Measurements from ENCODE around the gene KIF2A. TPM values are rescaled to one million over a fixed set of nuclear protein-coding genes. Genes with fewer than 3 reads are reported as not detected.
A peak's percentile ranks its signal among the peaks of the same experiment; 100 is the strongest.

The KIF2A gene
- total and polyA plus RNA-seq, 2 of the 4 experiments (the other 2 are of a cell fraction): 23.6 to 37.3 TPM

DNA sequence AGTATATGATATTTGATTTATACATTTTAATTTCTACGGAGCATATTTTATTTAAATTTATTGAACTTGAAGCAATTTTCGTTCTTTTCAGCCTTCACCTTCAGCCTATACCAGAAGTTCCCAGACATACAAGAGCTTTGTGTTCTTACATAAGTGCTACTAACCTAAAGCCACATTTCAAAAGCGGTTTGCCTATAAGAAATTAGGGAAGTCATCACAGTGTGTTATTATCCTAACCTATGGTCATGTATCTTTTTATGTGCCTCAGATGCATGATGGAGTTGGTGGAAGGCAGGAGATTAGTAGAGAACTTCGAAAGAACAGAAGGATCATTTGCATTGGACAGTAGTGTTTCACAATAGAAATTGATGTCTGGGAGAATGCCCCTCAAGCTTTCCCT, 3.1 kb downstream of the KIF2A start:
- peaks cover 56% of the 10 kb centered on the region for H4K20me1 ChIP-seq (ENCODE audit: insufficient read depth, low read length)
- no peak overlapping the region for H3K18ac ChIP-seq (ENCODE audit: low read depth, low read length)
- H3K4me1 ChIP-seq (ENCODE audit: control insufficient read depth, insufficient read depth, low read length): 0 out of 2 replicates have a peak, but pooled peaks cover 2% of the 10 kb centered on the region
- H2AK9ac ChIP-seq (replicated peaks; ENCODE audit: low read depth, low read length, poor library complexity): no peak overlapping the region
- no peaks in the 10 kb centered on the region for H3K27me3 ChIP-seq (ENCODE audit: control insufficient read depth, insufficient read depth, low read length)
- no peak overlapping the region for H2AK5ac ChIP-seq (ENCODE audit: low read depth, low read length)
- dilution Hi-C loops (cut with HindIII; ENCODE audit: low sequenced_read_pairs, unreplicated experiment) (no loop called here), in situ Hi-C loops (cut with MboI; ENCODE audit: low sequenced_read_pairs) (no loop called here), intact Hi-C loops (cut with micrococcal nuclease) (no loop called here)
- ChIA-PET POLR2A (ENCODE audit: unreplicated experiment) (no interaction called here), CTCF (no interaction called here)
- BruUV-seq (replicated peaks): no TSS peak
- no peak overlapping the region for H2BK15ac ChIP-seq (ENCODE audit: low read depth, low read length)
- no peak overlapping the region for H3K27ac ChIP-seq (ENCODE audit: insufficient read depth, low read length)
- TF ChIP-seq RAD21 (IDR thresholded peaks at IDR 0.05; ENCODE audit: low read length) (no peak), SMC3 (IDR thresholded peaks at IDR 0.05; ENCODE audit: low read depth, low read length) (no peak), NFE2L2 (IDR thresholded peaks at IDR 0.05; ENCODE audit: low read depth, low read length) (no peak), MAFK (IDR thresholded peaks at IDR 0.05; ENCODE audit: low read depth, low read length) (no peak), RCOR1 (IDR thresholded peaks at IDR 0.05; ENCODE audit: insufficient replicate concordance, low read length) (no peak), FOS (IDR thresholded peaks at IDR 0.05; ENCODE audit: low read depth, low read length) (no peak), BHLHE40 (IDR thresholded peaks at IDR 0.05; ENCODE audit: low read depth, low read length) (no peak), RFX5 (IDR thresholded peaks at IDR 0.05; ENCODE audit: low read depth, low read length) (no peak), MAZ (IDR thresholded peaks at IDR 0.05; ENCODE audit: borderline replicate concordance, low read depth, low read length) (no peak), POLR2A (IDR thresholded peaks at IDR 0.05; ENCODE audit: low read depth, low read length) (no peak)
- TF ChIP-seq, protein P1, sequence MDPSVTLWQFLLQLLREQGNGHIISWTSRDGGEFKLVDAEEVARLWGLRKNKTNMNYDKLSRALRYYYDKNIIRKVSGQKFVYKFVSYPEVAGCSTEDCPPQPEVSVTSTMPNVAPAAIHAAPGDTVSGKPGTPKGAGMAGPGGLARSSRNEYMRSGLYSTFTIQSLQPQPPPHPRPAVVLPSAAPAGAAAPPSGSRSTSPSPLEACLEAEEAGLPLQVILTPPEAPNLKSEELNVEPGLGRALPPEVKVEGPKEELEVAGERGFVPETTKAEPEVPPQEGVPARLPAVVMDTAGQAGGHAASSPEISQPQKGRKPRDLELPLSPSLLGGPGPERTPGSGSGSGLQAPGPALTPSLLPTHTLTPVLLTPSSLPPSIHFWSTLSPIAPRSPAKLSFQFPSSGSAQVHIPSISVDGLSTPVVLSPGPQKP (IDR thresholded peaks at IDR 0.05; ENCODE audit: borderline replicate concordance, low read depth, low read length): no peak
- TF ChIP-seq, protein P2, sequence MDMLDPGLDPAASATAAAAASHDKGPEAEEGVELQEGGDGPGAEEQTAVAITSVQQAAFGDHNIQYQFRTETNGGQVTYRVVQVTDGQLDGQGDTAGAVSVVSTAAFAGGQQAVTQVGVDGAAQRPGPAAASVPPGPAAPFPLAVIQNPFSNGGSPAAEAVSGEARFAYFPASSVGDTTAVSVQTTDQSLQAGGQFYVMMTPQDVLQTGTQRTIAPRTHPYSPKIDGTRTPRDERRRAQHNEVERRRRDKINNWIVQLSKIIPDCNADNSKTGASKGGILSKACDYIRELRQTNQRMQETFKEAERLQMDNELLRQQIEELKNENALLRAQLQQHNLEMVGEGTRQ (IDR thresholded peaks at IDR 0.05; ENCODE audit: low read depth, low read length): no peak
- H3K4ac ChIP-seq (ENCODE audit: low read depth, low read length): no peak overlapping the region
- H3K4me2 ChIP-seq (ENCODE audit: low read depth, low read length): no peak overlapping the region
- no peak overlapping the region for H3K4me3 ChIP-seq (ENCODE audit: insufficient read depth, low read depth, low read length)
- 0 out of 2 replicates have a peak overlapping the region, but pooled peaks have one; percentile 69 for H3K23ac ChIP-seq (ENCODE audit: low read depth, low read length)
- H3K14ac ChIP-seq (replicated peaks; ENCODE audit: low read depth, low read length): no peak overlapping the region
- no peak overlapping the region for H4K8ac ChIP-seq (ENCODE audit: low read depth in 2 of 2, low read length in 2 of 2)
- ATAC-seq (ENCODE audit: low read depth): no peak
- H2BK20ac ChIP-seq (ENCODE audit: low read depth, low read length): no peak overlapping the region
- no peak for DNase-seq
- no peak overlapping the region for H2BK5ac ChIP-seq (ENCODE audit: low read depth, low read length, poor library complexity, severe bottlenecking)
- peaks cover 14% of the 10 kb centered on the region for H3K9me1 ChIP-seq (ENCODE audit: insufficient read depth, low read length)
- no peak overlapping the region for H2BK120ac ChIP-seq (ENCODE audit: low read depth, low read length)
- H3K9ac ChIP-seq (ENCODE audit: low read depth, low read length): no peak overlapping the region
- WGBS, 2 experiments (ENCODE audit: extremely low coverage in 2 of 2, insufficient read length in 1 of 2): no CpG with 5 or more reads among the region's 4 CpGs
- no peak overlapping the region for H3K56ac ChIP-seq (ENCODE audit: extremely low read depth, insufficient read depth, low read length)
- no peak overlapping the region for H4K91ac ChIP-seq (ENCODE audit: insufficient read depth, low read depth, low read length)
- no peak overlapping the region for H2AFZ ChIP-seq (replicated peaks; ENCODE audit: low read length, poor library complexity)
- no peaks in the 10 kb centered on the region; the same call in 1 of the 2 replicates for H3K36me3 ChIP-seq (ENCODE audit: control insufficient read depth, insufficient read depth, low read length)
- H4K5ac ChIP-seq (ENCODE audit: low read depth, low read length): no peak overlapping the region
- H3K9me3 ChIP-seq (ENCODE audit: control insufficient read depth, insufficient read depth, low read length): no peaks in the 10 kb centered on the region
- H3K79me1 ChIP-seq (ENCODE audit: low read depth in 1 of 2, low read length in 2 of 2): peaks cover 0 to 57% of the 10 kb centered on the region in 2 experiments; a peak in 2 of 4 replicates

Measured in IMR-90 (cell line).